GM12865 (cell line): ENCODE results near the gene IGFLR1.
"Not testable (repeated sequence)": the region's sequence is repeated elsewhere in the genome, so short reads cannot be mapped to it uniquely, and the experiment has no call there.

Experiments used
- DNase-seq: peaks from one replicate; pipeline ENCODE4 v3.0.0; 2010; ENCODE audit warnings: low read depth
- H3K4me3 ChIP-seq: 2 replicates; pipeline ENCODE4 v1.5.1; 2011; ENCODE audit warnings: mild to moderate bottlenecking, low read depth, low read length, control low read depth
- CTCF ChIP-seq: IDR thresholded peaks from 2 replicates; pipeline ENCODE4 v1.5.1; 2011; ENCODE audit warnings: low read length, control low read depth, low read depth, inconsistent platforms; ENCODE audit not compliant: insufficient read depth; ENCODE audit errors: missing control alignments

The IGFLR1 gene

DNA sequence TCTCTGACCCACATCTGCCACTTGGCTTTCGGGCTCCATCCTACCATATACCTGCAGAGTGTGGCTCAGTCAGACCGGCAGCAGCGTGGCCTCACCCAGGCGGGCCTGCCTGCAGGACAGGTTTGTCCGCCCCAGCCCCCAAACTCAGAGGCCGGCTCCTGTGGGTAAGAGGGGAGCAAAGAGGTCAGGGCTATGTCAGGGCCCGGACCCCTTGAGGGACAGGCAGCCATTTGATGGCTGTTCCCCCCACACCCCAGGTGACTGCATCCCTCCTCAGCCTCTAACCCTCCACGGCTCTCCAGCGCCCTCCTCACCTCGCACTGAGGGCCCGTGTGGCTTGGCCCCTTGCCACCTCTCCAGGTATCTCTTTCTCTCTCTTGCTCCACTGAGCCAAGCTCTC, 50.2 kb downstream of the IGFLR1 start:
- no peak for TF ChIP-seq CTCF
- no peak for DNase-seq
- H3K4me3 ChIP-seq: no peak overlapping the region

GRCh38 chr19:35691106-35691505, 51.1 kb downstream of the IGFLR1 start:
- DNase-seq, H3K4me3 ChIP-seq: not testable (repeated sequence)

- no peak overlapping the region for H3K4me3 ChIP-seq
- no peak for TF ChIP-seq CTCF
Observed at GRCh38 chr19:35689836-35690235, 52.4 kb downstream of the IGFLR1 start.

More at GRCh38 chr19:35689836-35690235, 52.4 kb downstream of the IGFLR1 start:
- no peak for DNase-seq
